Subcutaneous adipose tissue (tissue), 4 donors: ENCODE measurements around the gene HTT. TPM values are rescaled to one million over a fixed set of nuclear protein-coding genes. Genes with fewer than 3 reads are reported as not detected.

Experiments
- CTCF ChIP-seq: fragments of 450-650 bp; IDR thresholded peaks from one replicate; pipeline ENCODE4 v1.5.1; 2016; ENCODE audit warnings: low read depth, mild to moderate bottlenecking, control low read depth, antibody characterized with exemption, moderate library complexity
- total RNA-seq, 4 donors: library from RNA; depleted of rRNA; stranded (reverse); fragments of >200 nt; gene quantifications; one replicate each; pipeline ENCODE4 v1.1.0, GENCODE V29; 2016

The HTT gene
- total RNA-seq, 4 donors from 2014 or later, result 48.2 to 79.3 (median 72.1) TPM

DNA sequence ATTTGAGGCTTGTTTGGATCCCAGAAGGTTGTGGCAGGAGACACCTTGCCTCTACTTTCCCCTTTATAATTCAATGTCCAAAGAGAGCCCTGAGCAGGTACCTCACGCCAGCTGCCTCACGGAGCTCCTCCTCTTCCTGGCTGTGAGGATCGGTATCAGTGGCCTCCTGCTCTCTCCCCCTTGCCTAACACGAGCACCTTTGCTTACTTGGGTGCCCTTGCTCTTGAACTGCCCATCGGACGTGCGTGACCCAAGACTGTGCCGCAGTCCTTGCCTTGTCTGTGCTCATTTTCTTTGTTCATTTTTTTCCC lies 146.7 kb downstream of the HTT start:
- TF ChIP-seq CTCF, result no peak

- no peak for TF ChIP-seq CTCF
Measured at GRCh38 chr4:3221996-3222395, 147.5 kb downstream of the HTT start.

GRCh38 chr4:3223346-3223745 lies 148.9 kb downstream of the HTT start:
- TF ChIP-seq CTCF, result no peak

DNA sequence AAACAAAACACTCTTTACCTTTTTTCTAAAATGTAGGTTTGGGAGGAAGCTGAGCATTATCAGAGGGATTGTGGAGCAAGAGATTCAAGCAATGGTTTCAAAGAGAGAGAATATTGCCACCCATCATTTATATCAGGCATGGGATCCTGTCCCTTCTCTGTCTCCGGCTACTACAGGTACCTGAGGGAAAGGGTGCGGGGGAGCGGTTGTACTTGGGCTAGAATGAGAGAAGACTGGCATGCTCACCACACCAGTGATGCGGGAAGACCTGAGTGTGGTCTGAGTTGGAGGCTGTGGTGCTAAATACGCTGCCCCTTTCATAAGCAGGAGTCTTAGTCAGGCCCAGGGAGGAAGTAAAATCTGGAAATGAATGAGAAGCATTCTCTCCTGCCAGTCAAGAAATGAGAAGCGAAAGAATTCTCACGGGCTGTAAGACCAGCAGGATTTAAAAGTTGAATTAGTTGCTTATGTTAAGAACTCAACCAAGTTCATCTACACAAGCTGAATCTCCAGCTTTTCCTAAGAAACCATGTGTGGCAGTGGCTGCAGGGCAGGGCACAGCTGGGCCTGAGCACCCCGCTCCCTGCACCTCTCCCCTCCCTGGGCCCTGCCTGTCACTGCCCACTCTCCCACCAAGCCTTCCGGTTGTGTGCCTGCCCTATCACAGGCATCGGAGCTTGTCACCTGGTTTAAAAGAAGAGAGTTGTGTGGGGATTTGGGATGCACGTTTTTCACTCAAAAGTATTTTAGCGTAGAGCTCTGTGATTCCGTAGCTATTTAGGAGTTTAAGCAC lies 149.7 kb downstream of the HTT start:
- TF ChIP-seq CTCF, result no peak

DNA sequence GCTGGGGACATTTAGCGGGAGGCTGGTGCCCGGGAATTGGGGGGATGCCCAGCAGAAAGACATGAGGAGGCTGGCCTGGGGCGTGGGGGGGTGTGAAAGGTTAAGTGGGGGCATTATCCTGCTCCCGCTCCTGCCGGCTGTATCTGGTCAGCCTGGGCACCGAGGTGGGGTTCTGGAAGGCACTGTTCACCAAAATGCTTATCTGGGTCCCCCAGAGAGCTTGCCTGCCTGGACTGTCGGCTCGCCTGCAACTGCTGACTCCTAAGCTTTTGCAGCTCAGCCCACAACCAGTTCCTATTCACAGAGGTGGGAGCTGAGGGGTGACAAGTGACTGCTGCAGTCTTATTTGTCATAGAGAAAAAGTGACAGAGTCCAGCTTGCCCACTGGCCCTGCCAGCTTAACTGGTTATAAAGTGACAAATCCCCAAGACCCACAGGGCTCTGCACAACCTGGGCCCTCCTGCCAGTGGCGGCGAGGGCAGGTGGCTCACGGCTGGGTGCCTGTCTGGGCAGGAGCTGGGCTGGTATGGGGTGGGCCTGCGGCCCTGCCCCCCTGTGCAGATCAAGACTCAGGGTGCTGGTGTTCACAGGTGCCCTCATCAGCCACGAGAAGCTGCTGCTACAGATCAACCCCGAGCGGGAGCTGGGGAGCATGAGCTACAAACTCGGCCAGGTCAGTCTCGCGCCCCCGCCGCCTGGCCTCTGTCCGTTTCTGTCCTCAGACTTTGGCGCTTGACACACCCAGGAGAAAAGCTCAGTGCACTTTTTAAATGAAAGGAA lies 150.8 kb downstream of the HTT start:
- TF ChIP-seq CTCF, result no peak

DNA sequence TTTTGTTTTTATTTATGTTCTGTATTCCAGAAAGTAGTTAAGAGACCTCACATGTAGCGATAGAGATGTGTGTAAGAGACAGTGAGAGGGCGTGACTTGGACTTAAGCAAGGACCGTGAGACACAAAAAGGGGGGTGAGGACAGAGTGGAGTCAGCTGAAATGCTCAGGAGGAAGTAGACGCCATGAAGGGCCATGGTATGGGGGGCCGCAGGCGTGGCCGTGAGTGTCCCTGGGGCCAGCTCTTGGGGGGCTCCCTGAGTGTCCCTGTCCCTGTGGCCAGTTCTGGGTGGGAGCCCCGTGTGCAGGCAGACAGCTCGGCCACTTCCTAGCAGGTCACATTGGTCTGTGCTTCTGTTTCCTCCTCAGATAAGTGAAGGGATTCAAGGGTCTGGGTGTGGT lies 151.5 kb downstream of the HTT start:
- no peak for TF ChIP-seq CTCF

DNA sequence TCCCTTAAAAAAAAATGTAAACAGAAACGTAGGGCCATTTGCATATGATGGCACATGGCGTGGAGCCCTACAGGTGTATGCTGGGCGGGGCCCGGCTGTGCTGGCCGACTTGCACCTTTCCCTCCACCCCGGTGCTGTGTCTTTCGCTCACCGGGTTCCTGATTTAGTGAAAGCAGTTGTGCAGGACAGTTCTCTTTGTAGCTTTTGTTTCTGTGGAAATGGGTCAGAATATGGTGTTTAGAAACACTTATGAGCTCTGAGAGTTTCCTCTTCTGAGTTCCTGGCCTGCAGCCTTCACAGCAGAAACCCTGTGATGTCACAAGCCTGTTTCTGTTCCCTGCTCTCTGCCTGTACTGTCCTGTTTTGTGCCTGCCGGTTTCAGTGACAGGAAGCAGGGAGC lies 152.0 kb downstream of the HTT start:
- no peak for TF ChIP-seq CTCF
